Keratinocyte (primary cell): ENCODE results near the gene ANKS1A. TPM values are rescaled to one million over a fixed set of nuclear protein-coding genes. Genes with fewer than 3 reads are reported as not detected.
A peak's percentile ranks its signal among the peaks of the same experiment; 100 is the strongest.

Source experiments
- DNase-seq: peaks from one replicate; pipeline ENCODE4 v3.0.0-alpha.2; 2011; ENCODE audit warnings: low read depth, missing footprints, low spot score
- FAIRE-seq: peaks from 2 replicates; lab custom pipeline; 2011; peaks lifted over from hg19 to GRCh38; lab: Jason Lieb, UNC
- H2AFZ ChIP-seq: 2 replicates; pipeline ENCODE4 v1.6.0; 2012; ENCODE audit warnings: low read length, control low read depth, inconsistent platforms; ENCODE audit not compliant: control insufficient read depth
- H3K27ac ChIP-seq: 2 replicates; pipeline ENCODE4 v1.5.1; 2011; ENCODE audit warnings: low read length; ENCODE audit not compliant: control insufficient read depth, insufficient read depth
- H3K27me3 ChIP-seq: 3 replicates; pipeline ENCODE4 v1.6.0; 2011; ENCODE audit warnings: low read length; ENCODE audit not compliant: control insufficient read depth, insufficient read depth; ENCODE audit errors: extremely low read depth
- H3K36me3 ChIP-seq, 2 experiments: 2 replicates in 1 of 2; 3 replicates in 1 of 2; pipeline ENCODE4 v1.5.1; 2011; ENCODE audit warnings: low read length in 2 of 2, mild to moderate bottlenecking in 1 of 2; ENCODE audit not compliant: control insufficient read depth in 2 of 2, insufficient read depth in 2 of 2; ENCODE audit errors: extremely low read depth in 1 of 2
- H3K4me1 ChIP-seq: 3 replicates; pipeline ENCODE4 v1.5.1; 2011; ENCODE audit warnings: low read length; ENCODE audit not compliant: control insufficient read depth, insufficient read depth; ENCODE audit errors: extremely low read depth
- H3K4me2 ChIP-seq: 3 replicates; pipeline ENCODE4 v1.6.0; 2011; ENCODE audit warnings: low read depth, low read length; ENCODE audit not compliant: control insufficient read depth, insufficient read depth; ENCODE audit errors: extremely low read depth
- H3K4me3 ChIP-seq, 3 experiments: fragments of 200-600 bp in 1 of 3; sonication (generic) in 1 of 3; 2 replicates in 2 of 3; 3 replicates in 1 of 3; pipeline ENCODE4 v1.5.1; 2011 to 2016; ENCODE audit warnings: low read length in 3 of 3, mild to moderate bottlenecking in 3 of 3, control low read depth in 2 of 3, inconsistent platforms in 1 of 3, low read depth in 1 of 3, mixed read lengths in 1 of 3, mixed run types in 1 of 3, moderate library complexity in 1 of 3; ENCODE audit not compliant: control insufficient read depth in 2 of 3, insufficient read depth in 2 of 3; ENCODE audit errors: extremely low read depth in 1 of 3
- H3K79me2 ChIP-seq: 2 replicates; pipeline ENCODE4 v1.6.0; 2012; ENCODE audit warnings: low read length; ENCODE audit not compliant: control insufficient read depth, insufficient read depth
- H3K9ac ChIP-seq: 3 replicates; pipeline ENCODE4 v1.6.0; 2011; ENCODE audit warnings: low read length; ENCODE audit not compliant: control insufficient read depth, insufficient read depth; ENCODE audit errors: extremely low read depth
- H3K9me1 ChIP-seq: 3 replicates; pipeline ENCODE4 v1.6.0; 2011; ENCODE audit warnings: low read length; ENCODE audit not compliant: control insufficient read depth, insufficient read depth; ENCODE audit errors: extremely low read depth
- H3K9me3 ChIP-seq: 2 replicates; pipeline ENCODE4 v1.5.1; 2012; ENCODE audit warnings: low read depth, low read length; ENCODE audit not compliant: control insufficient read depth
- H4K20me1 ChIP-seq: 3 replicates; pipeline ENCODE4 v1.6.0; 2011; ENCODE audit warnings: low read length; ENCODE audit not compliant: control insufficient read depth, insufficient read depth; ENCODE audit errors: extremely low read depth
- CTCF ChIP-seq, 3 experiments: IDR thresholded peaks in 1 of 3; conservative IDR thresholded peaks in 1 of 3; optimal IDR thresholded peaks in 1 of 3; 2 replicates in 2 of 3; 3 replicates in 1 of 3; pipeline versions ENCODE3 to v1.5.1; 2011; ENCODE audit warnings: low read length in 3 of 3, mild to moderate bottlenecking in 3 of 3, moderate library complexity in 2 of 3, control low read depth in 1 of 3, inconsistent platforms in 1 of 3; ENCODE audit not compliant: insufficient read depth in 2 of 3; ENCODE audit errors: extremely low read depth in 1 of 3
- EZH2 ChIP-seq: IDR thresholded peaks from one replicate; pipeline ENCODE4 v1.6.1; 2012; ENCODE audit warnings: inconsistent platforms, mild to moderate bottlenecking, low read length, moderate library complexity
- dilution Hi-C: fragments of 300-500 bp; cut with MboI; formaldehyde crosslinking; loops from one replicate; pipeline ENCODE4 v1.7.0; 2020; ENCODE audit warnings: low sequenced_read_pairs; ENCODE audit not compliant: extremely low pct_ligation_motif_present
- polyA plus RNA-seq, 5 experiments: library from polyadenylated mRNA; depleted of rRNA in 3 of 5; stranded (reverse) in 3 of 5; stranded (forward) in 1 of 5; unstranded in 1 of 5; fragments of >200 nt; gene quantifications; 1 replicate in 1 of 5; 2 replicates in 3 of 5; 3 replicates in 1 of 5; pipeline versions ENCODE4 v1.2.1 to v1.2.3, GENCODE V29; 2011 to 2012; ENCODE audit warnings: missing spikeins in 2 of 5, low read depth in 1 of 5, low replicate concordance in 1 of 5

Gene ANKS1A
- polyA plus RNA-seq, 1 donor (not counting 4 experiments of a cell fraction or from before 2014, with no cell fraction given) = 8.6 TPM

- TF ChIP-seq EZH2 (no peak), CTCF (optimal IDR thresholded peaks at IDR 0.05 in 1 of 3, IDR thresholded peaks at IDR 0.05 in 1 of 3, conservative IDR thresholded peaks at IDR 0.05 in 1 of 3; ENCODE audit: extremely low read depth in 1 of 3, insufficient read depth in 2 of 3, low read length in 3 of 3) (no peak)
- Histone ChIP-seq H3K9me1 (peaks cover 2% of the 10 kb centered on the region), H3K4me3 (no peak overlapping the region), H3K79me2 (no peaks in the 10 kb centered on the region), H3K27me3 (no peaks in the 10 kb centered on the region), H3K4me1 (peaks cover 55% of the 10 kb centered on the region), H3K4me2 (no peak overlapping the region), H2AFZ (no peak overlapping the region), H3K27ac (no peak overlapping the region), H3K36me3 (peaks cover 6 to 8% of the 10 kb centered on the region in 2 experiments), H3K9ac (no peak overlapping the region), H3K9me3 (no peaks in the 10 kb centered on the region), H4K20me1 (no peaks in the 10 kb centered on the region)
- DNase-seq (no peak), FAIRE-seq (no peak)
- dilution Hi-C loops = no loop called here
These were observed 189.8 kb downstream of the ANKS1A start for GRCh38 chr6:35078896-35079295.

GRCh38 chr6:35079311-35080000, 190.4 kb downstream of the ANKS1A start:
- no peaks in the 10 kb centered on the region for H3K79me2 ChIP-seq
- peaks cover 6 to 8% of the 10 kb centered on the region in 2 experiments for H3K36me3 ChIP-seq
- dilution Hi-C loops = no loop called here
- H3K4me1 ChIP-seq = peaks cover 60% of the 10 kb centered on the region
- no peaks in the 10 kb centered on the region for H3K27me3 ChIP-seq
- H3K27ac ChIP-seq = peak overlapping the region; percentile 85
- H3K4me2 ChIP-seq = no peak overlapping the region
- no peak overlapping the region for H3K4me3 ChIP-seq
- H2AFZ ChIP-seq = no peak overlapping the region
- TF ChIP-seq EZH2 = no peak
- TF ChIP-seq CTCF (optimal IDR thresholded peaks at IDR 0.05 in 1 of 3, IDR thresholded peaks at IDR 0.05 in 1 of 3, conservative IDR thresholded peaks at IDR 0.05 in 1 of 3; ENCODE audit: extremely low read depth in 1 of 3, insufficient read depth in 2 of 3, low read length in 3 of 3) = no peak
- DNase-seq (no peak), FAIRE-seq (no peak)
- no peak overlapping the region for H3K9ac ChIP-seq
- H3K9me1 ChIP-seq = peaks cover 2% of the 10 kb centered on the region
- no peaks in the 10 kb centered on the region for H4K20me1 ChIP-seq
- no peaks in the 10 kb centered on the region for H3K9me3 ChIP-seq
